Osteocyte (in vitro differentiated cells): ENCODE measurements around the gene TRIP12. TPM values are rescaled to one million over a fixed set of nuclear protein-coding genes. Genes with fewer than 3 reads are reported as not detected.
"Not testable (repeated sequence)": the region's sequence is repeated elsewhere in the genome, so short reads cannot be mapped to it uniquely, and the experiment has no call there.

Source experiments
- DNase-seq: peaks from one replicate; pipeline ENCODE4 v3.0.0; 2021; ENCODE audit warnings: mixed read lengths; ENCODE audit not compliant: unreplicated experiment; ENCODE audit errors: extremely low spot score
- H3K27ac Mint-ChIP-seq: one replicate; pipeline ENCODE4 v1.8.0; 2021; ENCODE audit warnings: mild to moderate bottlenecking, mixed read lengths; ENCODE audit not compliant: unreplicated experiment
- H3K27me3 Mint-ChIP-seq: one replicate; pipeline ENCODE4 v1.8.0; 2021; ENCODE audit warnings: mixed read lengths; ENCODE audit not compliant: unreplicated experiment
- H3K36me3 Mint-ChIP-seq: one replicate; pipeline ENCODE4 v1.8.0; 2021; ENCODE audit warnings: mixed read lengths; ENCODE audit not compliant: unreplicated experiment
- H3K4me1 Mint-ChIP-seq: one replicate; pipeline ENCODE4 v1.8.0; 2021; ENCODE audit warnings: mixed read lengths; ENCODE audit not compliant: unreplicated experiment
- H3K4me3 Mint-ChIP-seq: one replicate; pipeline ENCODE4 v1.8.0; 2021; ENCODE audit warnings: mild to moderate bottlenecking, moderate library complexity, mixed read lengths; ENCODE audit not compliant: unreplicated experiment
- H3K9me3 Mint-ChIP-seq: one replicate; pipeline ENCODE4 v1.8.0; 2021; ENCODE audit warnings: mixed read lengths; ENCODE audit not compliant: unreplicated experiment
- CTCF ChIP-seq: fragments of 200-600 bp; sonication (generic); IDR thresholded peaks from 2 replicates; pipeline ENCODE4 v1.5.0; 2021; ENCODE audit warnings: antibody characterized with exemption, mild to moderate bottlenecking, moderate library complexity
- total RNA-seq: library from RNA; stranded (reverse); gene quantifications from 2 replicates; pipeline ENCODE4 v1.2.1, GENCODE V29; 2021

TRIP12 gene
- total RNA-seq, 1 donor from 2014 or later, result 272 TPM

GRCh38 chr2:229836847-229837246 is 85.0 kb downstream of the TRIP12 start:
- DNase-seq, result no peak
- Mint-ChIP-seq H3K27ac (no peak overlapping the region), H3K36me3 (peaks cover 22% of the 10 kb centered on the region), H3K4me1 (peaks cover 15% of the 10 kb centered on the region), H3K27me3 (no peaks in the 10 kb centered on the region), H3K4me3 (no peak overlapping the region), H3K9me3 (no peaks in the 10 kb centered on the region)
- TF ChIP-seq CTCF, result no peak

GRCh38 chr2:229835596-229836283 is 86.1 kb downstream of the TRIP12 start:
- Mint-ChIP-seq H3K27me3 (no peaks in the 10 kb centered on the region), H3K36me3 (peaks cover 21% of the 10 kb centered on the region), H3K4me1 (peaks cover 15% of the 10 kb centered on the region), H3K27ac (no peak overlapping the region), H3K4me3 (no peak overlapping the region), H3K9me3 (no peaks in the 10 kb centered on the region)
- no peak for DNase-seq
- TF ChIP-seq CTCF, result no peak

DNA sequence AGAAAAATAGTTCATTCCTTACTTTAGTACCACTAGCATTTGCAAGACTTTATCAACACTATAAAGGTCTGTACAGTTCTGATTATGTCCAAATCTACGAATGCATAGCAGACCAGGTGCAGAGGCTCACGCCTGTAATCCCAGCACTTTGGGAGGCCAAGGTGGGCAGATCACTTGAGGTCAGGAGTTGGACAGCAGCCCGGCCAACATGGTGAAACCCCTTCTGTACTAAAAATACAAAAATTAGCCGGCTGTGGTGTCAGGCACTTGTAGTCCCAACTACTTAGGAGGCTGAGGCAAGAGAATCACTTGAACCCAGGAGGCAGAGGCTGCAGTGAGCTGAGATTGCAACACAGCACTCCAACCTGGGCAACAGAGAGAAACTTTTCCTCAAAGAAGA is 87.4 kb downstream of the TRIP12 start:
- not testable (repeated sequence) for H3K27ac Mint-ChIP-seq, H3K27me3 Mint-ChIP-seq, DNase-seq, H3K9me3 Mint-ChIP-seq, H3K4me3 Mint-ChIP-seq
- Mint-ChIP-seq H3K36me3 (peaks cover 20% of the 10 kb centered on the region), H3K4me1 (peaks cover 15% of the 10 kb centered on the region)

GRCh38 chr2:229832510-229832898 is 89.3 kb downstream of the TRIP12 start:
- Mint-ChIP-seq H3K27me3 (no peaks in the 10 kb centered on the region), H3K27ac (no peak overlapping the region), H3K36me3 (peaks cover 26% of the 10 kb centered on the region), H3K4me3 (no peak overlapping the region), H3K4me1 (peaks cover 15% of the 10 kb centered on the region), H3K9me3 (no peaks in the 10 kb centered on the region)
- TF ChIP-seq CTCF, result no peak
- DNase-seq, result no peak

GRCh38 chr2:229831805-229832509 is 89.9 kb downstream of the TRIP12 start:
- H3K4me1 Mint-ChIP-seq, result peaks cover 15% of the 10 kb centered on the region
- peaks cover 26% of the 10 kb centered on the region for H3K36me3 Mint-ChIP-seq
- TF ChIP-seq CTCF, result no peak
- no peak overlapping the region for H3K4me3 Mint-ChIP-seq
- H3K9me3 Mint-ChIP-seq, result no peaks in the 10 kb centered on the region
- no peak for DNase-seq
- no peaks in the 10 kb centered on the region for H3K27me3 Mint-ChIP-seq
- no peak overlapping the region for H3K27ac Mint-ChIP-seq
